H7 (cell line): ENCODE data around the gene ELOVL5. TPM values are rescaled to one million over a fixed set of nuclear protein-coding genes. Genes with fewer than 3 reads are reported as not detected.
A peak's percentile ranks its signal among the peaks of the same experiment; 100 is the strongest.

Source experiments
- DNase-seq: peaks from one replicate; pipeline ENCODE4 v3.0.0; 2012
- H3K27me3 ChIP-seq: 2 replicates; pipeline ENCODE4 v1.6.0; 2011; ENCODE audit warnings: mild to moderate bottlenecking, low read length; ENCODE audit not compliant: control insufficient read depth, insufficient read depth
- H3K36me3 ChIP-seq: replicated peaks from 2 replicates; pipeline ENCODE4 v1.5.1; 2011; ENCODE audit warnings: low read length; ENCODE audit not compliant: control insufficient read depth, insufficient read depth
- H3K4me3 ChIP-seq: 2 replicates; pipeline ENCODE4 v1.5.1; 2011; ENCODE audit warnings: low read depth, mild to moderate bottlenecking, control low read depth, low read length, moderate library complexity; ENCODE audit not compliant: insufficient read depth
- total RNA-seq: library from RNA; depleted of rRNA; stranded (reverse); fragments of >200 nt; shearing (Covaris generic); gene quantifications from 2 replicates; pipeline ENCODE4 v1.2.3, GENCODE V29; 2014

The ELOVL5 gene
- total RNA-seq, 1 experiment from 2014 or later, result 76.0 TPM

DNA sequence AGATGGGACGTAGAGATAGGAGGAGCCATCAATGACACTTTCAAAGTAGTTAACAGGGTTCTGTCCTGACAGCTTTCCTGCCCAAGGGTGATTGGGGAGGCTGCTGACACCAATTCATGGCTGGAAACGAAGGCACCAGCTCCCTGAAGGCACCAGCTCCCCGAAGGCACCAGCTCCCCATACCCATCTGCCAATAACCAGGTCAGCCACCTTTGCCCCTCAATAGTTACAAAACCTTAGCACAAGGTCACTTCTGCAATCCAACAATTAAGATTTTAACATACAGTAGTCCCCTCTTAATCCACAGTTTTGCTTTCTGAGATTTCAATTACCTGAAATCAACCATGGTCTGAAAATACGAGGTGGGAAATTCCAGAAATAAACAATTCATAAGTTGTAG lies 51.7 kb downstream of the ELOVL5 start:
- Histone ChIP-seq H3K27me3 (no peaks in the 10 kb centered on the region), H3K4me3 (no peak overlapping the region), H3K36me3 (peaks cover 4% of the 10 kb centered on the region)
- DNase-seq, result no peak

DNA sequence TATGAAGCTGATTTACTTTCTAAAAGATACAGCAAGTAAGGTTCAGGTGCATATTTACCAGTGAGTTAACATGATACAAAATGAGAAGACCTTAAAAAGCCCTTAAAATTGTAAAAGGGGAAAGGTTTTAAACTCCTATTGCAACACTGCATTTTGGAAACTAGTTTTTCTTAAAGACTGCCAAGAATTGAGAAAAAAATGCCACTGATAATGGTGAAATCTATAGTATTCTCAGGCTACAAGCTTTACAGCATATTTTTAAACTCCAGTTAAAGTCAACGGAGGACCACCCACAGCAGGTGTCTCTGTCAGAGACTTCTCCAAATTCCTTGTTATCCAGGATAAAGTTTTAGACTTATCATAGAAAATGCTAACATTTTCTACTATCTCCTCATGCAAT lies 53.6 kb downstream of the ELOVL5 start:
- Histone ChIP-seq H3K4me3 (no peak overlapping the region), H3K36me3 (peaks cover 6% of the 10 kb centered on the region), H3K27me3 (no peaks in the 10 kb centered on the region)
- DNase-seq, result no peak

DNA sequence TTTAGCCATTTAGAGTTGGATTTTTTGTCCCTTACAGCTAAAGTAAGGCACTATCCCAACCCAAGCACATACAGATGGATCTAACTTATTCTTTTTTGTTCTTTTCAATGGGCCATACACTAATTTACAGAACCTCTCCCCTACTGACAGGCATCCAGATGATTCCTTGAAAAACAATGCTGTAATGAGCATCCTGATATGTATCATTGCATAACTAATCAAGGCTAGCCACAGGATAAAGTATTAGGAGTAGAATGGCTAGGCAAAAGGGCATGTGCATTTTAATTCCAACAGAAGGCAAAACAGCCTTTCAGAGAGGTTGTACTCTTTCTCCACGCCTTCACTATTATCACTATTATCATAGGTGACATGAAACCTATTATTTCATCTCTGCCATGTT lies 54.1 kb downstream of the ELOVL5 start:
- Histone ChIP-seq H3K27me3 (no peaks in the 10 kb centered on the region), H3K36me3 (peaks cover 6% of the 10 kb centered on the region), H3K4me3 (no peak overlapping the region)
- no peak for DNase-seq

DNA sequence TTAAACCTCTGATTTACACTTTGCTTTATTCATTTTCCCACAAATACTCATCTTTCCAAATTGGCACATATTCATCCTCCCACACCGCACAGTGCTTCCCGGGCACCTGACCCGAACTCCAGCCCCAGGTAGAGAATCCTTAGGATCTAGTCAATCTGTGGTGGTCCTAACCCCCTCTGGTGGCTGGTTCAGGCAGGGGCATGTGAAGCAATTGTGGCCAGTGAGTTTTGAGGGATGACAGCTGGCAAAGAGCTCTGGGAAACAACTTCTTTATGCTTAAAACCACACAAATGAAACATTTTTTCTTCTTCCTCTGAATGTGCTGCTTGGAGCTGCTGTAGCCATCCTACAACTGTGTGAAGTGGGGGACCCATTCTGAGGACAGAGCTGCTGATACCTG lies 54.7 kb downstream of the ELOVL5 start:
- H3K36me3 ChIP-seq, result peaks cover 6% of the 10 kb centered on the region
- DNase-seq, result peak; percentile 53
- H3K27me3 ChIP-seq, result no peaks in the 10 kb centered on the region
- no peak overlapping the region for H3K4me3 ChIP-seq

DNA sequence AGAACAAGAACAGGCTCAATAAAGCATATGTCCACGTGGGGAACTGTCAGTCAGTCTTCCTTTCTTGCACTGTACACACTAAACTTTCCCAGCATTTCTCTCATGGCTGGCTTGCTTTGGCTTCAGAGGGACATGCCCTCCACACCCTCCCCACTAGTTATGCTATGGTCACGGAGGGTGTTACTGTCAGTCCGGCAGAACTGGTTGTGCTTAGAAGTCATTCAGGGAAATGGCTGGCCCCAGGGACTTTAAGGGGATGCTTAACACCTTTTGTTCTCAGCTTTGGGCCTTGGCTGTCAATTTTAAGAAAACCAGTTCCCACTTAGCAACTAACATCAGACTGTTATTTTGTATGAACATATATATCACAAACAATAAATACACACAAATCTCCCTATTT lies 55.1 kb downstream of the ELOVL5 start:
- H3K36me3 ChIP-seq, result peaks cover 6% of the 10 kb centered on the region
- no peak overlapping the region for H3K4me3 ChIP-seq
- H3K27me3 ChIP-seq, result no peaks in the 10 kb centered on the region
- no peak for DNase-seq

DNA sequence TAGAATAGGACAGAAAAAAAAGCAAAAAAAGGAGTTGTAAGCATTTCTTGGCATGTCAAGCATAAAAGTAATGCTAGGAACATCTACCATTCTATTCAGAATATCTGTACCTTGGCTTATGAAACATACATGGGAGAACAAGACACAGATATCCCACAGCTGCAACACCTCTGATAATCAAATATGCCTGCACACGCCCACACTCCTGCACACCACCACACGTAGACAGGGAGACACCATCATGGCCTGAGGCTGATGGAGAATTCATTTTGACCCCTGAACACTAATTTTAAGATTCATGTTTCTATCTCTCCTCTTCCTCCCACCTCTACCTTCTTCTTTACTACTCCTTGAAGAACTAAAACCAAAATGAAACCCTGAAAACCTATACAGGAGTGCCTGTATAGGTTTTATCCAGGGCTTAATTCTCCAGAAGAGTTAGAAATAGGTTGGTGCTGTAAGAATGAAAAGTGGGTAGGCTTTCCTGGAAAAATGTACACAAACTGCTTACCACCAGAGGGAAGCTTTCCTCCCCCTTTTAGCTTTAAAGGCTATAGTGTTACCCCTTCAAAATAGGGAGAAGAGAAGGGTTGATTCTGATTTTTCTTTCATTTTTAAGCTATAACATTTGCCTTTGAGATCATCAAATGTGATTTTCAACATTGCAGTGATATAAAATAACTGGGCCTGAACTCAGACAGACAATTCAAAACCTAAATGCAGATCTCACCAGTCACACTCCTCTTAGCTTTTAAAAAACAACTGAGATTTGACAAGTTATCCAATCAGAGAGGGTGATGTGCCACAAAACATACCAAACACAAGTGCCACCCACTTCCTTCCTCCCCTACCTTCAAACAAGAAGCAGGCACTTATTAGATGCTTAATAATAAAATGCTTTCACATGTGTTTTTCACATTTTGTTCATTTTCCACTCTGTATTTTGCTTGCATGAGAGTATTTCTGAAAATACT lies 57.9 kb downstream of the ELOVL5 start:
- Histone ChIP-seq H3K27me3 (no peaks in the 10 kb centered on the region), H3K4me3 (no peak overlapping the region), H3K36me3 (peaks cover 6% of the 10 kb centered on the region)
- no peak for DNase-seq

DNA sequence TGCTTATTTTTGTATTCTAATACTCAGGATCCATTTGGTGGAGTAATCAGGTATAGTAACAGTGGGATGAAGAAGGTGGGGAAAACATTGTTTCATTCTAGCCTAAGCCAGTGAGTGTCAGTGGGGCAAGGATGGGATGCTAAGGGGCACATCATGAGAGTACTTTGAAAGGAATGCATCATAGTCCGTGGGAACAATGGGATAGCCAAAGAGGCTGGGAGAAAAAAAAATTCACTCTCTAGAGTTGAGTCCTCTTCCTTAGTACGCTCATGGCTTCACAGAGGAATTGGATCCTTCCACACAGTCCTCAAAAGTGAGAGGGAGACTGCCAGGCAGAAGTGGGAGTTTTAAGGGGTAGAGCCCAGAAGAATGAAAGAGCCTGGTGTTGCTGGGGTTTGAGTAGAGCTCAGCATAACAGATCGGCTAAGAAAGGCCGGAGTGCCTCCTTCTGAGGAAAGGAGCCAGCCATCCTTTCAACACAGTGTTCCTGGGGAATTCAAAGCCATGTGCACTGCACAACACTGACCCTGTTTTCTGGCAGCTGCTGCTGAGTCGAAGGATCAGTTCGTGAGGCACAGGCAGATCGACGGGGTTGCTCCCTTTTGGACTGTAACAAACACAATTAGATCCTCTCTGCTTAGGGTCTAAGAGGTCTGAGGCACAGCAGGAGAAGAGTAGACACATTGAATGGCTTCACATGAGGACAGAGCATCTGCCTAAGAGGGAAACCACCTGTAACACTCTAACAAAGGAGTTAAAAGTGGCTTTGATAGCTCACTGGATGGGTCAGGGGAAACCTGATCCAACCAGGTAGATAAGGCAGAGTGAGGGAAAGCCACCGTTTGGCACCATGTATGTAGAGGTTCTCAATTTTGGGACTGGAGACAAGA lies 61.2 kb downstream of the ELOVL5 start:
- H3K27me3 ChIP-seq, result no peaks in the 10 kb centered on the region
- H3K36me3 ChIP-seq, result peaks cover 3% of the 10 kb centered on the region
- peak; percentile 13 for DNase-seq
- H3K4me3 ChIP-seq, result no peak overlapping the region

DNA sequence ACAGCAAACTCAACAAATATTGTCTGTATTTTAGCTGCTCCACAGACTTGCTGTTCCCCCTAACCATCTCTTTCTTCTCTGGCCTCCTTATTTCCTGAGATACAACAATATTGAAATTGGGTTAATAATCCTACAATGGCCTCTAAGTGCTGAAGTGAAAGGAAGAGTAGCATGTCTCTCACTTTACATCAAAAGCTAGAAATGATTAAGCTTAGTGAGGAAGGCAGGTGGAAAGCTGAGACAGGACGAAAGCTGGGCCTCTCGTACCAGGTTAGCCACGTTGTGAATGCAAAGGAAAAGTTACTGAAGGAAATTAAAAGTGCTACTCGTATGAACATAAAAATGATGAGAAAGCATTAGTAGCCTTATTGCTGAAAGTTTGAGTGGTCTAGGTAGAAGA lies 63.8 kb downstream of the ELOVL5 start:
- Histone ChIP-seq H3K36me3 (no peaks in the 10 kb centered on the region; the same call in 1 of the 2 replicates), H3K4me3 (no peak overlapping the region), H3K27me3 (no peaks in the 10 kb centered on the region)
- DNase-seq, result no peak

DNA sequence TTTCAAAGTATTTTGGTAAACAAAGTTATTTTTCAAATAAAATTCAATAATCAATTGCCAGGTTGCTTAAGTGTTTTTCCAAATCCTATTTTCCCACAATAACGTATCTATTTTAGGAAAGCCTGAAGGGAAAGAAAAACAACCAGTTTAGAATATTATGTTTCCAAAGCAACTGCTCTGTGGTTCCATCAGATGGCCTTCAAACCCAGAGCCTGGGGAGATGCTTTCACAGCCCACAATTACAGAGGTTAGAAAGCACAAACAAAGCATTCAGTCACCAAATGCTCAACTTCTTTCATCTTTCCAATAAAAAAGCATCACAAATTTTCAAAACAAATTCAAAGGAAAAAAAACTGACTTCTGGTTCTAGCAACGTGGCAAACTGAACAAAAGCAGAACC lies 66.0 kb downstream of the ELOVL5 start:
- no peak overlapping the region for H3K4me3 ChIP-seq
- peaks cover 2% of the 10 kb centered on the region; the same call in 1 of the 2 replicates for H3K36me3 ChIP-seq
- no peak for DNase-seq
- H3K27me3 ChIP-seq, result no peaks in the 10 kb centered on the region

DNA sequence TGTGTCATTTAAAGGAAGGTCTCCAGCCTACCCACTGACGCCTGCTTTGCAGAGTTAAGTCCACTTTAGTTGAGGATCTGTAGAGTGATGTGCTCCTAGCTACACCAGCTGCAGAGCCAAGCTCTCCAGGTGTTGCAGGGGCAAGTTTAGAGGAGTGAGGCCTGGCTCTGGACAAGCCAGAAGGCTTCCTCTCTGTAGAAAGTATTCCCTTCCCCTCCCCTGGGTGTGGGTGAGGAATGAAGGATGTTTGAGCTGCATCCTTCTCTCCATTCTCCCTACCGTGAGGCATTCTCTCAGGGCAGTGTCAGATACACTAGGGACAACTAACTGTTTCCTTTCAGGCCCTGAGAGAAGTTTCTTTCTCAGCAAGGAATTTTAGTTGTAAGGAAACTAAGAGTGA lies 66.5 kb downstream of the ELOVL5 start:
- Histone ChIP-seq H3K27me3 (no peaks in the 10 kb centered on the region), H3K36me3 (peaks cover 2% of the 10 kb centered on the region; the same call in 1 of the 2 replicates), H3K4me3 (no peak overlapping the region)
- DNase-seq, result no peak

DNA sequence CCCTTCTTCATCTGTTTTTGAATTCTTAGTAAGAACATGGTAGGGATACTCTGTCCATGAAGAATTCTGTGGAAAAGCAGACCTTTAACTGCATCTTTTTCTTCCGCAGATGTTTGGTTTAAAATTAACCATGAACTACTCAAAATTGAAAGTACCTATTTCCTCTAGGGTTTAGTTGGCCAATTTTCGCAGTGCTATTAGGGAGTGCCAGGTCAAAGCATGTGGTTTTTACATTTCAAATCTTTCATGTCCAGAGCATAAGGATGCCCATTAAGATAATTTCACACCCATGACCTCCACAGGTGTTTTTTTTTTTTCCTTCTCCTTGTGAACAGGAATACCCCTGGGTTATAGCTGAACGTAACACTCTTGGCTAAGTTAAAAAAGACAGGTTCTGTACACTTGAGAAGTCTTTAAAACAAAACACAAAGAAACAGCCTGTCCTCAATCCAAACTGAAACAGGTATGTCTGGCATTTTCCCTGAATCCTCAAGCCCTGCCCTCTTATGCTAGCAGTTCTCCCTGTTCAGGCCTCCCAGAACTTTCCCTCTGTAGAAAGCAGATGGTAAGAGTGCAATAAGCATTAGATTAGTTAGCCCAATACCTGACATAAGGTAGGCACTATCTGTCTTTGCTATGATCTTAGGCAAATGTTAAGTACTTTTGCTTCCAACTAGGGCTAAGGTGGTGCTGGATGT lies 67.1 kb downstream of the ELOVL5 start:
- Histone ChIP-seq H3K27me3 (no peaks in the 10 kb centered on the region), H3K36me3 (peaks cover 2% of the 10 kb centered on the region; the same call in 1 of the 2 replicates), H3K4me3 (no peak overlapping the region)
- DNase-seq, result no peak

DNA sequence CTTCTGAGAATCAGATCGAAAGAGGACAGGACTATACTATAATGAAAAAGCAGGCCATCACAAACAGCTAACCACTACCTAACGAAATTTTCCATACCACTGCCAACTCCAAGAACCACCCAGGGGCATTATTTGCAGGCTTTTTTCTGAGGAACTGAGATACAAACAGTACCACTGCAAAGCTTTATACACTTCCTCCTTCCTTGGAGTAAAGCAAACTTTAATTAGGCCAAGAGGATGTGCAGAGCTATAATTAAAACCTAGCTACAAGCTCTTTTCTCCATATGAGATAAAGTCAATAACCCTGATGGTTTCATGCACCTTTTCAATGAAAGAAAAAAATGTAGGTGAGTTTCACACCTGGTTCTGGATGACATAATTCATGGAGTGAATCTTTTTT lies 68.5 kb downstream of the ELOVL5 start:
- DNase-seq, result no peak
- H3K27me3 ChIP-seq, result no peaks in the 10 kb centered on the region
- no peak overlapping the region for H3K4me3 ChIP-seq
- peaks cover 5% of the 10 kb centered on the region; the same call in 1 of the 2 replicates for H3K36me3 ChIP-seq

DNA sequence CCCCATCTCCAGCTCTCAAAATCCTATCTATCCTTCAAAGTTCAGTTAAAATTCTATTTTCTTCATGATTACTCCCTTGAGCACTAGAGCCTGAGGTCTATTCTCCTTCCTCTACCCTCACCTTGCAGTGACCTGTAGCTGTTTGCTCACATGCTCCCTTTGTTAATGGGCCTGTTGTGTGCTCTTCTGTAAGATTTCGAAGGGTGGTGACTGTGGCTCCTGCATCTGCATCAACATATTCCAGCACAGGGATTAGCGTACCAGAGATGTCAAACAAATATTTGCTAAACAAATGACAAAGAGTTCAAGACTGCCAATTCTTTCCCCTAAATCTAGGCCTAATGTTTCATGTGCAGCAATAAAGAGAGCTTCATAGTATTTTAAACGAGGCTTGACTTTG lies 69.5 kb downstream of the ELOVL5 start:
- DNase-seq, result no peak

DNA sequence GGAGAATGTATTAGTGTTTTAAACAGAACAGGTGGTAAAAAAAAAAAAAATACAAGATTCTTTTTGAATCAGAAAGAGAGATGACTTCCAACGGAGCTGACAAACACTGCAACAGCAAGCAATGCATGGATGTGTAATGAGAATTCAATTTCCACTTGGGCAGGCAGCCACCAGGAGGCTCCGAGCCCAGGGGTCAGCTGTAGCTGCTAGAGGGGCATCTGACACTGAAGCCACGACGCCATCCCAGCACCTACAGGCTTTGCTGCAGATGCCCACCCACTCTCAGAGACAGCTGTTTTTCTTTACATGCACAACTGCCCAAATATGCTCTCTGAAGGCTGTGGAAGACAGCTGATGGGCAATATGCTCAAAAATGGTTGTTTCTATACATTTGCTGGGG lies 75.4 kb downstream of the ELOVL5 start:
- Histone ChIP-seq H3K4me3 (no peak overlapping the region), H3K36me3 (peaks cover 23% of the 10 kb centered on the region), H3K27me3 (no peaks in the 10 kb centered on the region)
- DNase-seq, result no peak

More for the DNA sequence above, 69.5 kb downstream of the ELOVL5 start:
- Histone ChIP-seq H3K27me3 (no peaks in the 10 kb centered on the region), H3K36me3 (peaks cover 8% of the 10 kb centered on the region; the same call in 1 of the 2 replicates), H3K4me3 (no peak overlapping the region)
